K562 (cell line): ENCODE measurements around the gene CKAP2. TPM values are rescaled to one million over a fixed set of nuclear protein-coding genes. Genes with fewer than 3 reads are reported as not detected.

ENCODE experiments used
- ATAC-seq: fragments of 200-7000 bp; cut with Tn5 transposase; 3 replicates; pipeline ENCODE4 v1.9.1; 2020; ENCODE audit warnings: moderate library complexity
- BruUV-seq: library from RNA; stranded (reverse); fragments of 400-500 nt; replicated peaks from 2 replicates; lab custom pipeline; 2021; lab: Mats Ljungman, UMichigan
- CTCF ChIA-PET: fragments of 300-600 bp; formaldehyde crosslinking; extraction: SDS; loops from one replicate; lab custom pipeline; 2021; ENCODE audit warnings: low intra/inter-chr PET ratio; lab: Yijun Ruan, JAX
- POLR2A ChIA-PET: fragments of 300-600, 350-650 bp; sonication (Branson Sonifier 250); formaldehyde crosslinking; extraction: SDS; loops from one replicate; lab custom pipeline; 2021; ENCODE audit warnings: antibody characterized with exemption, inconsistent platforms; lab: Yijun Ruan, JAX
- DNase-seq, 4 experiments: peaks; one replicate each; pipeline versions ENCODE4 v3.0.0 to v3.0.0-alpha.2; 2011 to 2018; ENCODE audit warnings: low spot score in 3 of 4, mixed read lengths in 3 of 4; ENCODE audit errors: extremely low read depth in 1 of 4
- FAIRE-seq: peaks from 2 replicates; lab custom pipeline; 2011; peaks lifted over from hg19 to GRCh38; lab: Jason Lieb, UNC
- H2AFZ ChIP-seq: 2 replicates; pipeline ENCODE4 v1.6.0; 2011; ENCODE audit warnings: low read depth, low read length, control low read depth, inconsistent platforms
- H3K27ac ChIP-seq: fragments of 200-600 bp; 3 replicates; pipeline ENCODE4 v1.8.0; 2011; ENCODE audit warnings: low read depth, mild to moderate bottlenecking, control low read depth, inconsistent platforms, low read length, moderate library complexity, mixed read lengths; ENCODE audit errors: extremely low read depth
- H3K27me3 ChIP-seq, 2 experiments: fragments of 300-600 bp in 1 of 2; 2 replicates in 1 of 2; 3 replicates in 1 of 2; pipeline versions ENCODE4 v1.6.0 to v1.8.0; 2011; ENCODE audit warnings: inconsistent platforms in 2 of 2, low read length in 2 of 2, mild to moderate bottlenecking in 1 of 2, mixed read lengths in 1 of 2, moderate library complexity in 1 of 2; ENCODE audit not compliant: control insufficient read depth in 2 of 2, insufficient read depth in 2 of 2
- H3K36me3 ChIP-seq: fragments of 300-600 bp; 3 replicates; pipeline ENCODE4 v1.8.0; 2011; ENCODE audit warnings: mild to moderate bottlenecking, low read length, inconsistent platforms; ENCODE audit not compliant: control insufficient read depth, insufficient read depth
- H3K4me1 ChIP-seq, 2 experiments: fragments of 200-600 bp in 1 of 2; replicated peaks in 1 of 2; 2 replicates in 1 of 2; 3 replicates in 1 of 2; pipeline versions ENCODE4 v1.5.1 to v1.8.0; 2011; ENCODE audit warnings: inconsistent platforms in 2 of 2, low read length in 2 of 2, mild to moderate bottlenecking in 1 of 2, mixed read lengths in 1 of 2, moderate library complexity in 1 of 2; ENCODE audit not compliant: control insufficient read depth in 2 of 2, insufficient read depth in 2 of 2
- H3K4me2 ChIP-seq: 2 replicates; pipeline ENCODE4 v1.6.1; 2011; ENCODE audit warnings: low read length, control low read depth, inconsistent platforms, mixed read lengths; ENCODE audit not compliant: insufficient read depth
- H3K4me3 ChIP-seq: fragments of 200-600 bp; sonication (generic), shearing (Covaris generic); 2 replicates; pipeline ENCODE4 v1.5.1; 2016; ENCODE audit warnings: control low read depth, inconsistent platforms
- H3K79me2 ChIP-seq: fragments of 200-600 bp; 3 replicates; pipeline ENCODE4 v1.8.0; 2011; ENCODE audit warnings: low read length, inconsistent platforms; ENCODE audit not compliant: control insufficient read depth, insufficient read depth
- H3K9ac ChIP-seq, 2 experiments: 2 replicates each; pipeline versions ENCODE4 v1.6.0 to v1.6.1; 2011; ENCODE audit warnings: low read depth in 2 of 2, low read length in 2 of 2, control low read depth in 1 of 2, inconsistent platforms in 1 of 2, mild to moderate bottlenecking in 1 of 2, mixed read lengths in 1 of 2; ENCODE audit not compliant: insufficient read depth in 1 of 2
- H3K9me1 ChIP-seq: one replicate; pipeline ENCODE4 v1.6.0; 2011; ENCODE audit warnings: inconsistent platforms, mild to moderate bottlenecking, low read length, moderate library complexity; ENCODE audit not compliant: control insufficient read depth, insufficient read depth
- H3K9me3 ChIP-seq: replicated peaks from 2 replicates; pipeline ENCODE4 v1.5.1; 2011; ENCODE audit warnings: low read depth, low read length, inconsistent platforms; ENCODE audit not compliant: control insufficient read depth, insufficient read depth
- H4K20me1 ChIP-seq: replicated peaks from 2 replicates; pipeline ENCODE4 v1.6.1; 2011; ENCODE audit warnings: low read length, inconsistent platforms, mixed read lengths; ENCODE audit not compliant: control insufficient read depth, insufficient read depth
- ILK ChIP-seq: fragments of 450-650 bp; IDR thresholded peaks from 2 replicates; pipeline ENCODE4 v1.6.1; 2016; ENCODE audit warnings: missing genetic modification characterization, low read depth, mild to moderate bottlenecking, missing compliant biosample characterization, moderate library complexity, borderline replicate concordance
- MTA1 ChIP-seq: fragments of 450-650 bp; IDR thresholded peaks from 2 replicates; pipeline ENCODE4 v1.6.1; 2017; ENCODE audit warnings: borderline replicate concordance
- NR2C2 ChIP-seq, 2 experiments: fragments of 200-800 bp in 1 of 2; sonication (Bioruptor generic) in 1 of 2; sonication (generic) in 1 of 2; formaldehyde crosslinking in 1 of 2; IDR thresholded peaks; 2 replicates each; pipeline versions ENCODE4 v1.6.1 to v1.8.0; 2016 to 2022; ENCODE audit warnings: mild to moderate bottlenecking in 1 of 2, missing compliant biosample characterization in 1 of 2, missing genetic modification characterization in 1 of 2, missing genetic modification reagents in 1 of 2
- PHB2 ChIP-seq: fragments of 450-650 bp; IDR thresholded peaks from 2 replicates; pipeline ENCODE4 v1.6.1; 2017; ENCODE audit warnings: low read depth
- POLR2AphosphoS2 ChIP-seq: IDR thresholded peaks from 2 replicates; pipeline ENCODE4 v1.6.1; 2012; ENCODE audit warnings: low read length, improper control_type of control experiment
- RBM17 ChIP-seq: fragments of 200-400 bp; formaldehyde crosslinking; IDR thresholded peaks from 2 replicates; pipeline ENCODE4 v1.6.1; 2017; ENCODE audit warnings: low read depth, mild to moderate bottlenecking, low read length, borderline replicate concordance
- SRSF1 ChIP-seq: fragments of 200-400 bp; formaldehyde crosslinking; IDR thresholded peaks from 2 replicates; pipeline ENCODE4 v1.6.1; 2017; ENCODE audit warnings: mild to moderate bottlenecking, low read depth, low read length, moderate library complexity
- ZKSCAN3 ChIP-seq: fragments of 250-450 bp; sonication (Bioruptor Pico); IDR thresholded peaks from 2 replicates; pipeline ENCODE4 v1.4.0; 2020
- WGBS: fragments of 100-300 bp; shearing (Covaris generic); methylation state at CpG from one replicate; pipeline ENCODE4 v1.1.6; 2016; ENCODE audit warnings: low coverage, mixed read lengths; ENCODE audit not compliant: insufficient coverage; ENCODE audit errors: missing lambda C conversion rate; 5-methylcytosine and 5-hydroxymethylcytosine counted together
- in situ Hi-C: fragments of 300-500 bp; cut with MboI; formaldehyde crosslinking; loops from 4 replicates; pipeline ENCODE4 v1.15.0; 2018; ENCODE audit warnings: inconsistent platforms, mixed read lengths
- intact Hi-C: fragments of 100-400 bp; cut with micrococcal nuclease; formaldehyde crosslinking; loops from 2 replicates; pipeline ENCODE4 v1.14.2; 2022
- polyA plus RNA-seq, 8 experiments: library from polyadenylated mRNA; depleted of rRNA in 4 of 8; stranded (reverse) in 5 of 8; unstranded in 3 of 8; fragments of >200 nt; fragmentation: Nextera tagmentation in 2 of 8; fragmentation: Illumina TruSeq in 1 of 8; extraction: Ambion mirVana in 2 of 8; extraction: Trizol in 1 of 8; gene quantifications; 2 replicates each; pipeline versions ENCODE4 v1.2.1 to v1.2.3, GENCODE V29; 2011 to 2014; ENCODE audit warnings: inconsistent platforms in 1 of 8, missing spikeins in 1 of 8
- total RNA-seq, 7 experiments: library from RNA; depleted of rRNA in 6 of 7; stranded (reverse); fragments of >200 nt in 6 of 7; fragmentation: Illumina TruSeq in 2 of 7; extraction: Trizol in 2 of 7; gene quantifications; 2 replicates each; pipeline versions ENCODE4 v1.2.1 to v1.2.3, GENCODE V29; 2011 to 2021; ENCODE audit warnings: low replicate concordance in 1 of 7

The CKAP2 gene
- total and polyA plus RNA-seq, 9 of the 15 experiments (the other 6 are each of a cell fraction or from before 2014, with no cell fraction given), result 21.9 to 63.5 (median 34.8) TPM

DNA sequence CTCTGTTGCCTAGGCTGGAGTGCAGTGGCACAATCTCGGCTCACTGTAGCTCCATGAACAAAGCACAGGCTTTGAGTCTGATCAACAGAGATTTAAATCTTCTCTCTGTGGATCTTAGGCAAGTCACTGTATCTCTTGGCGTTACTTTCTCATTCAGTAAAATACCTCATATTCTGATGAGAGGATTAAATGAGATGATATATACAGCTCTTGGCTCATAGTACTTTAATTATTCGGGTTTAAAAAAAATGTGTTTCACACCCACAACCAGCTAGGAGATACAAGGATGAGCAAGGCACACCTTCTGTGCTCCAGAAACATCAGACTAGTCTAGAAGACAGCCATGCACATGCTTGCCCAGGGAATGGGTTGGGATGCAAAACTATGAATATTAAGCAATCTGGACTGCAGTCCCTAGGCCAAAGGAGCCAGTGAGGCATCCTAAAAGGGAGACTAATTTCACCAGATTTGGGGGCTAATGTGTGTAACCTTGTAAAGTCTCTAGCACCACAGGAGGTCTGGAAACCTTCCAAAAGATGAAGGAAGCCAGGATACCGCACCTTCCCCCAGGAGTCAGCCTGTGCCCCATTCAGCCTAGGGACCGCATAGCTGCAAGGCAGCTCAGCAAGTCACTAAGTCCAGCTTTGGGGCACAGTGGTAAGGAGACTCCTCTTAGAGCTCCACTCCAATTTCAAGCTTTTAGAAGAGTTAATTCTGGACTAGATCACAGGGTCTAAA is 7.3 kb upstream of the CKAP2 start:
- Histone ChIP-seq H3K4me1 (peaks cover 0 to 5% of the 10 kb centered on the region in 2 experiments; a peak in 2 of 5 replicates), H3K9me3 (no peaks in the 10 kb centered on the region), H3K27me3 (no peaks in the 10 kb centered on the region), H3K4me2 (no peak overlapping the region), H2AFZ (no peak overlapping the region), H3K4me3 (no peak overlapping the region), H3K9me1 (no peaks in the 10 kb centered on the region), H3K9ac (no peak overlapping the region), H4K20me1 (no peaks in the 10 kb centered on the region), H3K36me3 (peaks cover 23% of the 10 kb centered on the region; the same call in 2 of the 3 replicates), H3K79me2 (peaks cover 59% of the 10 kb centered on the region), H3K27ac (no peak overlapping the region)
- intact Hi-C loops, result no loop called here
- FAIRE-seq (no peak), DNase-seq (peak in 1 of 4 experiments; percentile 11), ATAC-seq (no peak)
- ChIA-PET CTCF (interaction anchor here (0.6 kb wide), 1 partner anchor 44 kb away, joined by 3 read pairs; no protein-coding TSS in a partner anchor), POLR2A (interaction anchor here (0.7 to 1.0 kb wide), 2 partner anchors 14 to 20 kb away, joined by 3 read pairs; no protein-coding TSS in a partner anchor)
- TF ChIP-seq RBM17, result no peak
- TF ChIP-seq ILK (tag), result no peak
- no peak for TF ChIP-seq SRSF1
- no peak for TF ChIP-seq MTA1
- TF ChIP-seq POLR2AphosphoS2, result no peak
- TF ChIP-seq PHB2, result no peak
- TF ChIP-seq ZKSCAN3, result no peak
- no peak for TF ChIP-seq NR2C2 (CRISPR knock-in tag; IDR thresholded peaks at IDR 0.05)
- TF ChIP-seq NR2C2 (tag; IDR thresholded peaks at IDR 0.05), result no peak
- 74% methylated on average over 5 of the region's 5 CpGs for WGBS
- no TSS peak for BruUV-seq
- in situ Hi-C loops, result no loop called here
